ENCODE data around the gene MLH3.
A peak's percentile ranks its signal among the peaks of the same experiment; 100 is the strongest.

Gene MLH3

DNA sequence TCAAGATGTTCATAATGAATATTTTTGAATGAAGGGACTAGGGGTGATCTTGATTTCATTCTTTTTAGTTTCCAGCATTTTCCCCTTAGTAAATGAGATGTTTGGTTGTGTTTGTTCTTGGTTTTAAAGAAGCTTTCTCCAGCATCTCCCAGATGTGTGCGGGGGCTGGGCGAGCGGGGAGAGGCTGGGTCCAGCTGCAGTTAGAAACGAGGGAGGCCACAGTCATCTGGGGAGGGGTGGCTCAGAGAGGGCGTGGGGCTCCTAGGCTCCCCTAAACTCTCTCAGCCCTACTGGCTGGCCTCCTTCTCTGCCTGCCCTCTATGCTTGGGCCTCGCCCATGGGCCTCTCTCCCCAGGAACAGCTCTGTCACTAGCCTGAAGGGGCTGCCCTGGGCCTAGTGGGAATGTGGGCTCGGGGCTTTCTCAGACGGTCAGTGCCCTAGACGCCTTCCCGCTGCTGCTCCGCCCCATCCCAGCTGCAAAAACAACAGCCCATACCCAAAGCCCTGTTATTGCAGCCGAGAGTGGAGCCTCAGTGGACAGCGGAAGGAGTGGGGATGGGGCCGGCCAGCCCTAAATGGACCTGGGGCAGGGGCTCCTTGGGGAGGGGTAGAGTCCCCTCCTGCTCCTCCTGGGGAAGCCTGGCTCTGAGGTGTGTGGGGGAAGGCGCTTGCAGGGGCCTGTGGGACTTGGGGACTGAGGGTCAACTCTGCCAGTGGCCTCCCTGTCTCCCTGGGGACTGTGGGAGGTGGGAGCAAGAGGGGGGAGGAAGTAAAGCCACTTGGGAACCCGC, 66.8 kb downstream of the MLH3 start:
- DNase-seq (ENCODE audit: low read depth) = no peak

DNA sequence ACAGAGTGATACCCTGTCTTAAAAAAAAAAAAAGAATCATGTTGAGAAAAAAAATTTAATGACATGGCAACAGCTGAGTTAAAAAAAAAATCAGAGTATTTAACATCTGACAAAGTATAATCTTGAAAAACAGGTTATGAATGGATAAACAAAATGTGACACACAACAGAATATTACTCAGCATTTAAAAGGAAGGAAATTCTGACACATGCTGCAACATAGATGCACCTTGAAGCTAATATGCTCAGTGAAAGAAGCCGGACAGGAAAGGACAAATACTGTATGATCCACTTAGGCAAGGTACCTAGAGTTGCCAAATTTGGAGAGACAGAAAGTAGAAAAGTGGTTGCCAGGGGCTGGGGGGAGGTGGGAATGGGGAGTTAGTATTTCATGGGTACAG, 67.9 kb downstream of the MLH3 start:
- no peak for DNase-seq (ENCODE audit: low read depth)

DNA sequence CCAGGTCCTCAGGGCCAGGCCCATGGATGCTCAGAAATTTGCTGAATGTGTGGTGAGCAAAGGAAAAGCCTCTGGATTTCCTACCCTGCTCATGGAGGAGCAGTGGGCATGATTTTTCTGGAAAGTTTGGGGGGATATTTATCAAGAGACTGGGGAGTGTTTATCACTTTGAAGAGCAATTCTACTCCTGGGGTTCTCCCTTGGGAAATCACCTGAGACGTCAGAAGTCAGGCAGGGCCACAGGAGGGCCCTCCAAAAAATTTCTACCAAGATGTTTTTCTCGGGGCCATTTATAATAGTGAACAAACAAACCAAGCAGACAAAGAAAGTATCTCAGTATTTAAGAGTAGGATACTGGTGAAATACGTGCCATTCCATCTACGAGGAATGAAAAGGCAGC, 68.6 kb downstream of the MLH3 start:
- DNase-seq (ENCODE audit: low read depth) = no peak

DNA sequence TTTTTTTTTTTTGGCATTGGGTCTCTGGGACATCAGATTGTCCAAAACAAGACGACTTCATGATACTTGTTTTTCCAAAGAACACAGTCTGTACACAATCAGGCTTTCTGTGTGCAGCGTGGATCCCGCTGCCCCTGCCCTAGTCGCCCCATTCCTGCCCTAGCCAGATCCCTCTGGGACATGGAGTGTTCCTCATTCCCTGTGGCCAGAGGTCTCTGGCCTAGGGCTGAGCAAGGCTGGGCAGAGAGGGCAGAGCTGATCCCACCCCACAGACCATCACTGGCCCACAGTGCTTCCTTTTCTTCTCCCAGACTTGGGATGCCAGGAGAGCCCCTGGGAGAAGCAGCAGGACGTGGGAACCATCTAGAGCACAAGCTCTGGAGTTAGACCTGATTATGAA, 69.4 kb downstream of the MLH3 start:
- no peak for DNase-seq (ENCODE audit: low read depth)

DNA sequence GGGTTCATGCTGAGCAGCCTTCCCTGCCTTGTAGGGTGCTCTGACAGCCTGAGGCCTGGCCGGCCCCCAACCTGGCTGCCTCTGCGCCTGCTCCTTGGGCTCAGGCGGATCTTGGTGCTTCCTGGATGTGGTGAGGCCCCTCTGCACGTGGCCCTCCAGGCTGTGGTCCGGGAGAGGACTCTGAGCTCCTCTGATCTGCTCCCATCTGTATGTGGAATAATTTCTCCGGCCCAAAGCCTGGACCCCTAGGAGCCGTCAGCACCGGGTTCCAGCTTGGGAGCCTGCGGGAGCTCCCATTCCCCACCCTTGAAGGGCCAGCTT, 69.8 kb downstream of the MLH3 start:
- DNase-seq (ENCODE audit: low read depth) = no peak

DNA sequence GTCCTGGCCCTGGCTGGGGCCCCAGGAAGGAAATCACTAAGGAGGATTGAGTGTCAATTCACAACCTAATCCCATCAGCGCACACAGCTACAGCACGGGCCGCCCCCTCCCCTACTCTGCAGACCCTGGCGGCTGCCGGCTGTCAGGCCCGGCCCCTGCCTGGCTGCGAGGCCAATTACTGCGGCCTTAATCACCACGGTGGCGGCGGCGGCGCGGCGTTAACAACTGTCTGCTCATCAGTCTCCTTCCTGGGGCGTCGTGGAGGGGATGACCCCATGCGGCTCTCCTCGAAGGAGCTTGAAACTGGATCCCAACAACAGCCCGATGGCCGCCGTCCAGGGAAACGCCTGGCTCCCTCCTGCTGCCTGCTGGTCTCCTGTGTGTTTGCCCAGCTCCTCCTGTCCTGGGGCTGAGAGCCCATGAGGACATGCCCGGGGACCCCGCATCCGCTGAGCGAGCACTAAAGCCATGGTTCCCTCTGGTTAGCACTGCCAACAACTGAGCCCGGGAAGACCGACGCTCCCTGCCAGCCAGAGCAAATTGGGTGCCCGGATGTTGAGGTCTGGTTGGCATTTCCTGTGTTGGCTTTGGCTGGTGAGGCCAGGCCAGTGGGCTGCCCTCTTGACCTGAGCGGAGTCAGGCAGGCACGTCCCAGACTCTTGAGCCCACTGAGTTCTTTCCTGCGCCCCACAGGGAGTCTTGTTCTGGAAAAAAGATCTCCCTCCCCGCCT, 70.4 kb downstream of the MLH3 start:
- no peak for DNase-seq (ENCODE audit: low read depth)

DNA sequence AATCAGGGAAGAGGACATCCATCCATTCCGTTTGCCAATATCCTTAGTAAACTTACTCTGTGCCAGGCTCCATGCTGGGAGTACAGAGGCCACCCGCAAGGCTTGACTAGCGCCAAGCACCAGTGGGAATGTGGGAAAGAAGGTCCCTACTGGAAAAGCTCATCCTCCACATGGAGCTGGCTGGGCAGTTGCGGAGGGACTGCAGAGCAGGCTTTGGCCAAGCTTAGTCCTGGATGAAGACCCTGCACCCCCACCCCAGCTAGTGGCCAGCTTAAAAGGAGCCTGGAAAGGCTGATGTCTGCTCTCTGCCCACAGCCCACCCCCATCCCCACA, 70.9 kb downstream of the MLH3 start:
- DNase-seq (ENCODE audit: low read depth) = no peak

DNA sequence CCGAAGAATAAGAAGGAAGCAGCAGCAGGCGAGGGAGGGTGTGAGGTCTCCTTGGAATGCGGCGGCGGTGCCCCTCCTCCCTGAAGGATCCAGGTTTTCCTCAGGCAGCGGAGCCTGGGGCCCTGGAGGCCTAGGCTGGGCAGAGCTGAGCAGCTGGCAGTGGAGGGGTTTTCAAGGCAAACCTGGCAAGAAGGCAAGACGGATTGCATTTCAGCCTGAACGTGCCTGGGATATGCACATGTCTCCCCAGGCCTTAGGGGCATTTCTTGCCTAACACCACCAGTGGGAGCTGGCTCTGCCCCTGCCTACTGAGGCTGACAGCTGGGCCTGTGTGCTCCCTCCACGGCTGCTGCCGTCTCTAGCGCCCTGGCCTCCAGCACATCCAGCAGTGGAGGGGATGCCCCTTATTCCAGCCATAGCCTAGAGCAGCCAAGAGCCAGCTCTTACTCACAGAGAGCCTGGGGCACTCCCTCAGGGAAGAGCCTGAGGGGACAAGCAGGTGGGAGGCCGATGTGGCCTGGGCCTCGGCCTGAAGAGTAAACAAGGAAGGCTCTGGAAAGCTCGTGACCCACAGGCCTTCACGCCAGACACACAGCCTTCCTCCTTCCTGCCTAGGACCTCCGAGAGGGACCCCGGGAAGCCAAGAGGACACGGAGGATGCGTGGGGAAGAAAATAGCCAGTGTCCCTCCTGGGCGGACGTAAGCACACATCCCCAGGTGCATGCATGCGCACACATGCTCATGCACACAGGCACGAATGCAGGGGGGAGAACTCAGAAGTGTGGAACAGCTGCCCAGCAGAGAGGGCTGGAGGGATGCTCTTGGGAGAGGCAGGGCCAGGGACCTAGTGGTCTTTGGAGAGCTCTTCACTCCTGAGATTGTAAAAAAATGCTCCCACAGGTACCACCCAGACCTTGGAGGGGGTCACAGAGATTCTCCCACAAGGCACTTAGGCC, 71.5 kb downstream of the MLH3 start:
- no peak for DNase-seq (ENCODE audit: low read depth)

DNA sequence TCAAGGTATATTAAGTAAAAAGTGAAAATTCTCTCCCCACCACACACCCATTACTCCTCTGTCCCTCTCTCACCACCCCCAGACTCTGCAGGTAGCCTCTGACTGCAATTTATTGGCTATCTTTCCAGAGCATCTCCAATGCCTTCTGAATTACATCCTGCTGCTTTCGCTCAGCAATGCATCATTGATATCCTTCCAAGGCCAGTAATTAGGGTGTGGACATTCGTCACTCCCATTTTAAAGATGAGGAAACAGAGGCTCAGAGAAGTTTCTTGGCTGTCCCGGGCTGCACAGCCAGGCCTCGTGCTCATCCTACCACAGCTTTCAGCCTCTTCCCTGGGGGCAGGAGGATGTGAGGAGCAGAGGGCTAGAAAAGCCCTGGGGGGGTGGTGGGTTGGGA, 72.2 kb downstream of the MLH3 start:
- no peak for DNase-seq (ENCODE audit: low read depth)

DNA sequence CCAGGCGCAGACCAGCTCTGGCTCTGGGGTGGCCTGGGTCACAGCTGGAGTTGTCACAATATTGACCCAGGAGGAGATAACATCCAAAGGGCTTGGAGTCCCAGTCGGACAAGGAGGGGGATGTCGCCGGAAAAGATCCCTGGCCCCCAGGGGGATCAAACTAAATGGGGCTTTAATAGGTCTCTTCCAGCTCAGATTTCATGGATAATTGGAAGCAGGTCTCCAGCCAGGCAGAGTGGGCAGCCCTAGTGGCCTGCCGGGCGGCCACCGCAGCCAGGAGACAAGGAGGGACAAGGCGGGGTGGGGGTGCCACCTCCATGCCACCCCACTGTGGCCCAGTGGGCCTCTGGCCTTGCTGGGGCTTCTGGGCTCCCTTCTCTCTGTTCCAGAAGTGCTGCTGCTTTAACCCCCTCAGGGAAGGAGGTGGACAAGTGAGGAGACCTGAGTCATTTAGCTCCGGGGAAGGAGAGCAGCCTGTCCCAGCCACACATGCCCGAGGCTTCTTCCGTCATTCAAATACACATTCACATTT, 72.8 kb downstream of the MLH3 start:
- DNase-seq (ENCODE audit: low read depth) = no peak

DNA sequence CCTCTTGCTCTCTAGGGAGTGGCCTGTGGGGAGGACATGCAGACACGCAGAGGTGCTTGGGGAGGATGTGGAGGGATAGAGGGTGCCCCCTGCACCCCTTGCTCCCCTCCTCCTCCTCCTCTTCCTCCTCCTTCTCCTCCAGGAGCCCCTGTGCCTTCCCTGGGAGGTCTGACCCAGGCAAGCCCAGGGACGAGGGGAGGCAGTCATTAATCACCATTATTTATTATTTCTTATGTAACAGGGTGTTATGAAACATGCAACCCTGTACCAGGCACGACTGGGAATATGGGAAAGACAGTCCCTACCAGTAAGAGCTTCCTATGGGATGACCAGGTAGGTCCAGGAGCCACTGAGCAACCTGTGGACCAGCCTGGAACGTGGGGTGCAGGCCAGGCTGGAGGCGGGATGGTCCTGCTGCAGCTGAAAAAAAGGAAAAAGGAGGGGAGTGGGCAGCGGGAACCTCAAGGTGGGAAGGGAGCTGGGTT, 73.3 kb downstream of the MLH3 start:
- DNase-seq (ENCODE audit: low read depth) = no peak

DNA sequence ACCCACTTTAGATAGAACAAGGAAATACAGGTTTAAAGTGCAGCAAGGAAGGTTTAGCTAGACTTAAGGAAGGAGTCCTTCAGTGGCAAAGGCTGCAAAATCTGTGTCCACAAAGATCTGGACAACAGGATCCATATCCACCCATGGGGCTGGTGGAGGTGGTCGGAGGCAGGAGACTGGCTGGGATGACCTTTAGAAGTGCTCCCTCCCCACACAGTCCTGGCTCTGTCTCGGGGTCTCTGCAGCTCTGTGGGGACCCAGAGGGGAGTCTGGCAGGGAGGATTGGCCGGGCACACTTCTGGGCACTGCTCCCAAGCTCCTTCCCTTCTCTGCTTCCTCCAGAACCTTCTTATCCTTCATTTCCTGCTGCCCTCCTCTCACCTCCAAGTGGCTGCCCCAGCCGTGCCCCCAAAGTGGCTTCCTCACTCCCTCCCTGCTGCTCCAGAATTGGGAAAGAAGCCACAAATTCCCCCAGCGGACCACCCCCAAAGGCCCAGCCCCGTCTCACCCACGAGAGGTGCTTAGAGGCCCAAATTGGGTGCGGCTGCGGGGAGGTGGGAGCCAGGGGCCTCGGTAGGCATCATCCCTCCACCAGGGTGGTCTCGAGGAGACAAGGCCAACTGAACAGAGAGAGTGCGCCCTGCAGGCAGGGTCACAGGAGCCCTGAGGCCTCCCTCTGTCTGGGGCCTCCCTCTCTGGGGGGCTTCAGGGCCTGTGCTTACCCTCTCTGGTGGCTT, 73.9 kb downstream of the MLH3 start:
- no peak for DNase-seq (ENCODE audit: low read depth)

DNA sequence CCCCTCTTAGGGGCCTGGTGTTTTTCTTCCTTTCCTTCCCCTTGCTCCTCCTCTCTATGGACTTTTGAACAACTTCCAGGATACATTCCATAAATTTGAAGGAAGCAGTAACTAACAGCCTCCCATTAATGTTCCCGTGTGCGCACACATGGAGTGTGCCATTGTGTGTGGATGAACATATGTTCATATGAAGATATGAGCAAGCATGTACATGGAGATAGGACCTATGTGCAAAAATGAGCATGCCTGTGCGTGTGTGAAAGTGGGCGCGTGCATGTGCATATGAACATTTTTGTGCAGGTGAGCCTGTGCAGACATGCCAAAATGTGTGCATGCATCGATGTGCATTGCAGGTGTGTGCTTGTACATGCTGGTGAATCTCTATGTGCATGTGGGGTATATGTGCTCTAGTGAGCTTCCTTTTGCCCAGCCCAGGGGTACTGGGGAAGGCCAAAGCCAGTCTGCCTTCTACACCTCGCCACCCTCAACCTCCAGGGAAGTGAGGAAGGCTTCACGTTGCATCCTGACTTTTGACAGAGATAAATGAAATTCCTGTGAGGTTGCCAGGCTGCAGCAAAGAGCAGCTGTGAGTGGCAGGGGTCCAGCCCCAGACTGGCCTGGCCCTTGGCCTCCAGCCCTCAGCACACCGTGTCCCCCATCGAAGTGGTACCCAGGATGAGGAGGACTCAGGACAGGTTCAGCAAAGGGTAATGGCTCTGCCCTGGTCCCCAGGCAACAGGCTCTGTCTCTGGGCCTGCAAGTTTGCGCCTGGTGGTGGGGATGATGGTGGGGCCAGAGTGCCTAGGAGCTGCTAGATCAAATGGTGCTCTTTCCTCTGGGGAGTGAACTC, 74.8 kb downstream of the MLH3 start:
- no peak for DNase-seq (ENCODE audit: low read depth)

DNA sequence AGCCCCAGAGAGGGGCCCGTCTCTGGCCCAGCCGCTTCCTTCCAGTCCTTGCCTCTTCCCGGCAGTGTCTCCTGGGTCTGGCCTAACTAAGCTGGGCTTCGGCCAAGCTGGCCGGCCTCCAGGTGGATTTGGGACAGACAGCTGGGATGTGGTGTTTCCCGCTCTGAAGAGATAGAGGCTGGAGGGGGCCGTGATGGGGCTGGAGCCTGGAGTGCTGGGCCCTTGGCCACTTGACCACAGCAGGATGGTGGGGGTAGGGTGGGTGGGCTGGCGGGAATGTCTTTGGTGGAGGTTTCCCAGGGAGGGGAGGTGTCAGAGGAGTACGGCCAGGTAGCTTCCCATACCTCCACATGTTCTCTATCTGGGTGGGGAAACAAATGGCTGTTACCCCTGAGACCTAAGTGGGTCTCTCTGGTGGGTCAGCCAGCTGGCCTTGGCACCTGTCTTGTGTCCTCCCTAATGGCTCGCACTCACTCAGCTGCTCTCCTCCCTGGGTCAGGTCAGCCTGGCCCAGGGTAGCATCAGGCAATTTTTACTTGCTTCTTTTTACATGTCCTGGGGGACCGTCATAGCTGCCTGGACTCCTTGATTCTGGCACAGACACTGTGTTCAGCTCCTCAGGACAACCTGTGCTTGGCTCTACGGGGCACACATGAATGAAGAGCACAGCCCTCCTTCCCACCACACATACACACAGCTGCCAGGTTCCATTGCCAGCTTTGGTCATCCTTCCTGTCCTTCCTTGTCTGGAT, 76.0 kb downstream of the MLH3 start:
- DNase-seq (ENCODE audit: low read depth) = no peak

DNA sequence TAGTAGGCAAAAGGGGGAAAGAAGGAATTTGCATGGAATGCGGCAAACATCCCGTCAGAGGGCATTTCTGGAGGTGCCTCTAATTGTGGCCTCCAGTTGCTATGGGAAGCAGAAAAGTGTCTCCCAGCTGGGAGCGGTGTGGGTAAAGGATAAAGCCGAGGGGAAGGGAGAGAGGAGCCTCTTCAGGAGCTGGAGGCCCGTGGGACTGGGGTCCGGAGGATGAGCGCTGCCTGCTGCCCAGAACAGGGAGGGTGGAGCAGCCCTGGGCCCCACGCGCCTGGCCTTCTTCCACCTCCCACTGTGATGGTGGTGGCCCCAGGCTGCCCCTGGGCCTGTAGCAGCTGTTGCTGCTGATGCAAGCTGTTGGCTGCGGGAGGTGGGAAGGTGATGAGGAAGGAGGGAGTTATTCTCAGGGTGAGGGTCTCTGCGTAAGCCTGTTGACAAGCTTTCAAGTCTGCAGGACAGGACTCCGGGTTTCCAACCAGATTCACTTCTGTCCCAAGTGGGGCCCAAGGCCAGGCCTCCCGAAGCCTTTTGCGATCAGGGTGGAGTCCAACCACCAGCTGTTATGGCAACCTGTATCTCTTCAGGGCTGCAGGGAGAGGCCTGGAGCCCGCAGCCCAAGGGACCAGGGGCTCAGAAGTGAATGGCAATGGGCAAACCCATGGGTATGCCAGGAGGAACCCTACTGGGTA, 76.8 kb downstream of the MLH3 start:
- DNase-seq (ENCODE audit: low read depth) = no peak

DNA sequence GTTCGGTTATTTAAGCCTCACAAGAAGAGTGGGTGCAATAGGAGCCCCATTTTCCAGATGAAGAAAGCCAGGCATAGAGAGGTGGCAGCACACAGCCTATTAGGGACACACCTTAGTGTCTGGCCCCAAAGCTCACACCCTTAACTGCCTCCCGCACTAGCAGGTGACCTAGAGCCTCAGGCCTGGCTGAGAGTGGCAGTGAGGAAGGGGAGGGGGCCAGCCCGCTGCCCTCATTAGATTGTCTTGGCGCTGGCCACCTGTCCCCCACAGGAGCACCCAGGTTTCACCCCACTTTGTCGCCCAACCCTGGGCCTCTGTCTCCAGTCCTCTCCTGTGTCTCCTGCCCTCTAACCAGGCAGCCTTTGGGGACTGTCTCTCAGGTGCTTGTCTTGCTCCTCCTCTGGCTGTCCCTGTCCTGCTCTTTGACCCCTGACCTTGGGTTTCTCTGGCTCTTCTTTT, 77.3 kb downstream of the MLH3 start:
- no peak for DNase-seq (ENCODE audit: low read depth)

DNA sequence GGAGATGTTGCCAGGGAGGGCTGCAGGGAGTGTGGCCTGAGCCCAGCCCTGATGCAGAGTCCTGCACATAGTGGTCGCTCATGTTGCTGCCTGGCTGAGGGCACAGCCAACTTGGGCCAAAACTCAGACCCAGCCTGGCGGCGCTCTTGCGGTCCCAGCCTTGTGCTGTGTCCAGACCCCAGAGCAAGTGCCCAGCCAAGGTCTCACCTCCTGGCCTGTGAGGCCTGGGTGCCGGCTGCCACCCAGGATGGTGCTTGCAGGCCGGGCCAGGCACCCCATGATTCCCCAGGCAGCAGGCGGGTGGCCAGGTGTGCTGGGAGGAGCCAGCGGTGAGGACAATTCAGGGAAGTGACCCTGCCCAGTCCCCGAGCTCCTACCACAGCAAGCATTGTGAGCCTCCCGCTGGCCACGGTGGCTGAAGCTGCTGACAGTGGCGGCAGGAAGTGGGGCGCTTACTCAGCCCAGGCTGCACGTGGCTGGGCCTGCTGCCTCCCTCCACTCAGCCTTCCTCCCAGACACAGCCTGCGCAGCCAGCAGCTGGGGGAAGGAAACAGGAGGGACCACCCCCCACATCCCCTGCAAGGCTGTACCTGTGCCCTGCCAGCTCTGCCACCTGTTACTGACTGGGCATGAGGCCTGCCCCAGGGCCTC, 78.1 kb downstream of the MLH3 start:
- DNase-seq (ENCODE audit: low read depth) = peak; percentile 27

DNA sequence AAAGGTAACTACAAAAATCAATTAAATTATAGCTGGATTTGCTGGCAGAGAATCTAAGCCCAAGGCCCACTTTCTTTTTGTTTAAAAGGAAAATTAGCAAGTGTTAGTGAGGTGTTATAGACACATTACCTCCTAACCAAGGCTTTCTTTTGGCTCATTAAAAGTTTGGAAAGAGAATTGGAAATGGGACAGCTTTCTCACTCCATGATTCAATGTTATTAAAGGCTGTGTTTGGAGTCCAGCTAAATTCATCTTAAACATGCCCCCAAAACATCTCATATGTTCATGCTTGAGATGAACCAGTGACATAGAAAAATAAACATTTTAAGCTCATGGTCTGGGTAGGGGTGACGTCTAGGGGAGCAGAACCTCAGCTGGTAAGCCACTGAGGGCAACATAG, 82.5 kb downstream of the MLH3 start:
- no peak for DNase-seq (ENCODE audit: low read depth)

All from activated T-cell treated with anti-CD3 and anti-CD28 coated beads for 48 hours (primary cell).